Measurements from ENCODE around the gene CACNA2D2. TPM values are rescaled to one million over a fixed set of nuclear protein-coding genes. Genes with fewer than 3 reads are reported as not detected.

The CACNA2D2 gene
- total RNA-seq, 1 donor from 2014 or later: 1.0 TPM

GRCh38 chr3:50436114-50436674, 67.2 kb downstream of the CACNA2D2 start:
- Histone ChIP-seq H3K27me3 (ENCODE audit: control insufficient read depth in 3 of 3, insufficient read depth in 3 of 3, low read length in 3 of 3) (no peaks in the 10 kb centered on the region), H3K4me3 (ENCODE audit: low read length in 3 of 3) (no peak overlapping the region), H3K9me3 (ENCODE audit: control insufficient read depth in 3 of 3, low read length in 3 of 3) (no peaks in the 10 kb centered on the region), H3K27ac (ENCODE audit: low read depth, low read length) (no peak overlapping the region), H3K9ac (ENCODE audit: low read depth in 1 of 3, low read length in 3 of 3) (no peak overlapping the region), H3K4me1 (ENCODE audit: control insufficient read depth in 3 of 3, insufficient read depth in 3 of 3, low read length in 3 of 3) (peaks cover 0 to 2% (median 0%) of the 10 kb centered on the region in 3 donors), H3K36me3 (ENCODE audit: control insufficient read depth in 3 of 3, insufficient read depth in 3 of 3, low read length in 3 of 3) (no peaks in the 10 kb centered on the region)

DNA sequence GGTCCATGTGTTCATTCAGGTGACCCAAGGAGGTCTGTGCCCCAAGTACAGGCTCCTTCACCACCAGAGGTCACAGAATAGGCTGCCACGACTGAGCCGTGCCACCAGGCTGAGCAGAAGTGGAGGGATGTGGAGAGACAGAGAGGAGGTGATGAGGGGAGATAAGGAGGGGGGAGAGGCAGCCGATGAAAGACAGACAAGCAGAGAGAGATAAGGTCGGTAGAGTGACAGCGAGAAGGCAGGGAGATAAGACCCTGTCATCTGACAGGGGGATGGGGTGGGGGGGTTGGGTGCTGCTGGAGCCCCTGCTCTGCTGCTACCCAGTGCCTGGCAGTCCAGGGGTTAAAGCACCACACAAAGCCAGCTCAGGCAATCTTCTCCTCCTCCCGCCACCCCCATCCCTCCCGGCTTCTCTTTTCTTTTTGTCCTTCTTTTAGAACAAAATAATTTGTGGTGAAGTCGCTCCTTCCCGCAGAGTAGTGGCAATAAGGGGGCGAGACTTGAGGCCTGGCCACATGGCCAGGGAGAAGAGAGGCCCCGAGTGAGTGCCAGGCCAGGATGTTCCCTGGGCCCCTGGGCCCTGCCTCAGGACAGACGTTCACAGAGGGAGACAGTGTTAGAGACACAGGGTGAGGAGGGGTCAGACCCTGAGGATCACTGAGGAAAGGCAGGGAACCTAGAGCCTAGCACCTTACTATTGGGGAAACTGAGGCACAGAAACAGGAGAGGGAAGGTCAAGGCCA, 67.9 kb downstream of the CACNA2D2 start:
- no peaks in the 10 kb centered on the region for H3K27me3 ChIP-seq (ENCODE audit: control insufficient read depth in 3 of 3, insufficient read depth in 3 of 3, low read length in 3 of 3)
- peaks cover 0 to 2% (median 0%) of the 10 kb centered on the region in 3 donors for H3K4me1 ChIP-seq (ENCODE audit: control insufficient read depth in 3 of 3, insufficient read depth in 3 of 3, low read length in 3 of 3)
- no peak overlapping the region for H3K9ac ChIP-seq (ENCODE audit: low read depth in 1 of 3, low read length in 3 of 3)
- H3K36me3 ChIP-seq (ENCODE audit: control insufficient read depth in 3 of 3, insufficient read depth in 3 of 3, low read length in 3 of 3): no peaks in the 10 kb centered on the region
- no peak overlapping the region for H3K27ac ChIP-seq (ENCODE audit: low read depth, low read length)
- no peaks in the 10 kb centered on the region for H3K9me3 ChIP-seq (ENCODE audit: control insufficient read depth in 3 of 3, low read length in 3 of 3)
- no peak overlapping the region for H3K4me3 ChIP-seq (ENCODE audit: low read length in 3 of 3)

- no peaks in the 10 kb centered on the region for H3K9me3 ChIP-seq (ENCODE audit: control insufficient read depth in 3 of 3, low read length in 3 of 3)
- no peak overlapping the region for H3K9ac ChIP-seq (ENCODE audit: low read depth in 1 of 3, low read length in 3 of 3)
- no peaks in the 10 kb centered on the region for H3K27me3 ChIP-seq (ENCODE audit: control insufficient read depth in 3 of 3, insufficient read depth in 3 of 3, low read length in 3 of 3)
- peaks cover 0 to 2% (median 0%) of the 10 kb centered on the region in 3 donors for H3K4me1 ChIP-seq (ENCODE audit: control insufficient read depth in 3 of 3, insufficient read depth in 3 of 3, low read length in 3 of 3)
- H3K27ac ChIP-seq (ENCODE audit: low read depth, low read length): no peak overlapping the region
- H3K4me3 ChIP-seq (ENCODE audit: low read length in 3 of 3): no peak overlapping the region
- H3K36me3 ChIP-seq (ENCODE audit: control insufficient read depth in 3 of 3, insufficient read depth in 3 of 3, low read length in 3 of 3): no peaks in the 10 kb centered on the region
Measured at GRCh38 chr3:50433954-50434353, 69.5 kb downstream of the CACNA2D2 start.

DNA sequence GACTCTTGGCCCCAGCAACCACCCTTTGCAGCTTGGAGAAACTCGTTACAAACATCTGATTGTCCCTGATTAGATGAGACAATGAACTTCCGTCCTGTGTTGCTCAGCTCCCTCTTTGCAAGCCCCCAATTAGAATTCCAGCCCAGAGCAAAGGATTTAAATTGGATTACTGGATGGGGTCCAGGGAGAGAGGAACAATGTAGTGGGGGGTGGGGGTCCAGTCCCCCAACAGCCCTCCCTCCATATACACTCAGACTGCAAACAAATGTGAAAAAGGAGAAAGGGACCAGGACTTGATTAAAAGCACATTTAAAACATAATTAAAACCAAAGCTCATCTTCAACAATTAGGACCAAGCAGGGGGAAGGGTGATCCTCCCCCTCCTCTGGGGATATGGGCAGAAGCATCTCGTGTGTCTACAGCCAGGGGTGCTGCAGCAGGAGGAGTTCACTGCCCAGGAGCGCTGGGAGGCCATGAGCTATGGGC, 72.4 kb downstream of the CACNA2D2 start:
- no peak overlapping the region for H3K27ac ChIP-seq (ENCODE audit: low read depth, low read length)
- no peaks in the 10 kb centered on the region for H3K36me3 ChIP-seq (ENCODE audit: control insufficient read depth in 3 of 3, insufficient read depth in 3 of 3, low read length in 3 of 3)
- H3K9ac ChIP-seq (ENCODE audit: low read depth in 1 of 3, low read length in 3 of 3): no peak overlapping the region
- H3K27me3 ChIP-seq (ENCODE audit: control insufficient read depth in 3 of 3, insufficient read depth in 3 of 3, low read length in 3 of 3): no peaks in the 10 kb centered on the region
- peaks cover 0 to 2% (median 0%) of the 10 kb centered on the region in 3 donors for H3K4me1 ChIP-seq (ENCODE audit: control insufficient read depth in 3 of 3, insufficient read depth in 3 of 3, low read length in 3 of 3)
- H3K4me3 ChIP-seq (ENCODE audit: low read length in 3 of 3): no peak overlapping the region
- H3K9me3 ChIP-seq (ENCODE audit: control insufficient read depth in 3 of 3, low read length in 3 of 3): no peaks in the 10 kb centered on the region

- no peaks in the 10 kb centered on the region for H3K9me3 ChIP-seq (ENCODE audit: control insufficient read depth in 3 of 3, low read length in 3 of 3)
- no peaks in the 10 kb centered on the region for H3K36me3 ChIP-seq (ENCODE audit: control insufficient read depth in 3 of 3, insufficient read depth in 3 of 3, low read length in 3 of 3)
- H3K4me3 ChIP-seq (ENCODE audit: low read length in 3 of 3): no peak overlapping the region
- H3K27ac ChIP-seq (ENCODE audit: low read depth, low read length): no peak overlapping the region
- no peaks in the 10 kb centered on the region for H3K27me3 ChIP-seq (ENCODE audit: control insufficient read depth in 3 of 3, insufficient read depth in 3 of 3, low read length in 3 of 3)
- no peak overlapping the region for H3K9ac ChIP-seq (ENCODE audit: low read depth in 1 of 3, low read length in 3 of 3)
- peaks cover 0 to 2% (median 0%) of the 10 kb centered on the region in 3 donors for H3K4me1 ChIP-seq (ENCODE audit: control insufficient read depth in 3 of 3, insufficient read depth in 3 of 3, low read length in 3 of 3)
Measured at GRCh38 chr3:50430191-50430590, 73.2 kb downstream of the CACNA2D2 start.

GRCh38 chr3:50428007-50428633, 75.3 kb downstream of the CACNA2D2 start:
- H3K4me1 ChIP-seq (ENCODE audit: control insufficient read depth in 3 of 3, insufficient read depth in 3 of 3, low read length in 3 of 3): no peaks in the 10 kb centered on the region
- H3K27ac ChIP-seq (ENCODE audit: low read depth, low read length): no peak overlapping the region
- H3K36me3 ChIP-seq (ENCODE audit: control insufficient read depth in 3 of 3, insufficient read depth in 3 of 3, low read length in 3 of 3): no peaks in the 10 kb centered on the region
- no peaks in the 10 kb centered on the region for H3K27me3 ChIP-seq (ENCODE audit: control insufficient read depth in 3 of 3, insufficient read depth in 3 of 3, low read length in 3 of 3)
- no peak overlapping the region for H3K4me3 ChIP-seq (ENCODE audit: low read length in 3 of 3)
- no peaks in the 10 kb centered on the region for H3K9me3 ChIP-seq (ENCODE audit: control insufficient read depth in 3 of 3, low read length in 3 of 3)
- H3K9ac ChIP-seq (ENCODE audit: low read depth in 1 of 3, low read length in 3 of 3): no peak overlapping the region

DNA sequence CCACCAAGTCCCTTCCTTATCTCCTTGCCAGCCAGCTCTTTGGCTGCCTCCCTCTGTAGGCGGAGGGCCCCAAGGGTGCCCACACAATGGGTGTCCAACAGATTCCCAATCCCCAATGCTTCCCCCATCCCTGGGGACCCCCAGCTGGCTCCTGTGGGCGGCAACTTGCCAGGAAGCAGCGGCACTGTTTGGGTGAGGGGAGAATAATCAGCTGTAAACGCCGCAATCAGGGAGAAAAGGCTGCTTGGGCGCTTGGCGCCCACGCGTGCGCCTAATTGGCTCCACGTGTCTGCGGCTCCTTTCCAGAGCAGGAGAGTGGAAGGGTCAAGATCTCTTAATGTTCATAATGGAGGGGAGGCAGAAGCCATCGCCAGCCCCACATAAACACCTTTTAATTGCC, 76.2 kb downstream of the CACNA2D2 start:
- Histone ChIP-seq H3K4me1 (ENCODE audit: control insufficient read depth in 3 of 3, insufficient read depth in 3 of 3, low read length in 3 of 3) (no peaks in the 10 kb centered on the region), H3K27me3 (ENCODE audit: control insufficient read depth in 3 of 3, insufficient read depth in 3 of 3, low read length in 3 of 3) (no peaks in the 10 kb centered on the region), H3K4me3 (ENCODE audit: low read length in 3 of 3) (no peak overlapping the region), H3K9ac (ENCODE audit: low read depth in 1 of 3, low read length in 3 of 3) (no peak overlapping the region), H3K27ac (ENCODE audit: low read depth, low read length) (no peak overlapping the region), H3K36me3 (ENCODE audit: control insufficient read depth in 3 of 3, insufficient read depth in 3 of 3, low read length in 3 of 3) (no peaks in the 10 kb centered on the region), H3K9me3 (ENCODE audit: control insufficient read depth in 3 of 3, low read length in 3 of 3) (no peaks in the 10 kb centered on the region)

DNA sequence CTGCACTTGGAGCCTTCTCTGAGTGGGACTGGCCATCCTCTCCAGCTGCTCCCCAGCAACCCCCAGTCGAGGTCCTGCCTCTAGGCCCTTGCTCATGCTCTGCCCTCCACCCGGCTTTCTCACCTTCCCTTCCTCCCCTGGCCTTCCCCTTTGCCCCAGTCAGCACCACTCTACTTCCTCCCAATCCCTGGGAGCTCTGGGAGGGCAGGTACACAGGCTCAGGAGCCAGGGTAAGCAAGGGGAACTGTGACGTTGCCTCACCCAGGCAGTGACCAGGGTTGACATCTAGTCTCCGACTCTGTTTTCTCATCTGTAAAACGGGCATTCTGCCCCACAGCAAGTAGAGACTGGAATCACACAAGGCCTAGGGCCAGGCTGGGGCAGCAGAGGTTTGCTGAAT, 77.5 kb downstream of the CACNA2D2 start:
- Histone ChIP-seq H3K9me3 (ENCODE audit: control insufficient read depth in 3 of 3, low read length in 3 of 3) (no peaks in the 10 kb centered on the region), H3K4me3 (ENCODE audit: low read length in 3 of 3) (no peak overlapping the region), H3K4me1 (ENCODE audit: control insufficient read depth in 3 of 3, insufficient read depth in 3 of 3, low read length in 3 of 3) (no peaks in the 10 kb centered on the region), H3K27me3 (ENCODE audit: control insufficient read depth in 3 of 3, insufficient read depth in 3 of 3, low read length in 3 of 3) (no peaks in the 10 kb centered on the region), H3K36me3 (ENCODE audit: control insufficient read depth in 3 of 3, insufficient read depth in 3 of 3, low read length in 3 of 3) (no peaks in the 10 kb centered on the region), H3K27ac (ENCODE audit: low read depth, low read length) (no peak overlapping the region), H3K9ac (ENCODE audit: low read depth in 1 of 3, low read length in 3 of 3) (no peak overlapping the region)

- Histone ChIP-seq H3K36me3 (ENCODE audit: control insufficient read depth in 3 of 3, insufficient read depth in 3 of 3, low read length in 3 of 3) (no peaks in the 10 kb centered on the region), H3K27me3 (ENCODE audit: control insufficient read depth in 3 of 3, insufficient read depth in 3 of 3, low read length in 3 of 3) (no peaks in the 10 kb centered on the region), H3K27ac (ENCODE audit: low read depth, low read length) (no peak overlapping the region), H3K9ac (ENCODE audit: low read depth in 1 of 3, low read length in 3 of 3) (no peak overlapping the region), H3K4me3 (ENCODE audit: low read length in 3 of 3) (no peak overlapping the region), H3K4me1 (ENCODE audit: control insufficient read depth in 3 of 3, insufficient read depth in 3 of 3, low read length in 3 of 3) (no peaks in the 10 kb centered on the region), H3K9me3 (ENCODE audit: control insufficient read depth in 3 of 3, low read length in 3 of 3) (no peaks in the 10 kb centered on the region)
Measured at GRCh38 chr3:50423543-50423942, 79.9 kb downstream of the CACNA2D2 start.

- Histone ChIP-seq H3K9me3 (ENCODE audit: control insufficient read depth in 3 of 3, low read length in 3 of 3) (no peaks in the 10 kb centered on the region), H3K4me1 (ENCODE audit: control insufficient read depth in 3 of 3, insufficient read depth in 3 of 3, low read length in 3 of 3) (no peaks in the 10 kb centered on the region), H3K36me3 (ENCODE audit: control insufficient read depth in 3 of 3, insufficient read depth in 3 of 3, low read length in 3 of 3) (no peaks in the 10 kb centered on the region), H3K4me3 (ENCODE audit: low read length in 3 of 3) (no peak overlapping the region), H3K27me3 (ENCODE audit: control insufficient read depth in 3 of 3, insufficient read depth in 3 of 3, low read length in 3 of 3) (no peaks in the 10 kb centered on the region), H3K9ac (ENCODE audit: low read depth in 1 of 3, low read length in 3 of 3) (no peak overlapping the region), H3K27ac (ENCODE audit: low read depth, low read length) (no peak overlapping the region)
Measured at GRCh38 chr3:50422153-50422552, 81.3 kb downstream of the CACNA2D2 start.

All from skeletal muscle tissue (tissue), 4 donors.